ENCODE results near the gene ZNF423.

Gene ZNF423

DNA sequence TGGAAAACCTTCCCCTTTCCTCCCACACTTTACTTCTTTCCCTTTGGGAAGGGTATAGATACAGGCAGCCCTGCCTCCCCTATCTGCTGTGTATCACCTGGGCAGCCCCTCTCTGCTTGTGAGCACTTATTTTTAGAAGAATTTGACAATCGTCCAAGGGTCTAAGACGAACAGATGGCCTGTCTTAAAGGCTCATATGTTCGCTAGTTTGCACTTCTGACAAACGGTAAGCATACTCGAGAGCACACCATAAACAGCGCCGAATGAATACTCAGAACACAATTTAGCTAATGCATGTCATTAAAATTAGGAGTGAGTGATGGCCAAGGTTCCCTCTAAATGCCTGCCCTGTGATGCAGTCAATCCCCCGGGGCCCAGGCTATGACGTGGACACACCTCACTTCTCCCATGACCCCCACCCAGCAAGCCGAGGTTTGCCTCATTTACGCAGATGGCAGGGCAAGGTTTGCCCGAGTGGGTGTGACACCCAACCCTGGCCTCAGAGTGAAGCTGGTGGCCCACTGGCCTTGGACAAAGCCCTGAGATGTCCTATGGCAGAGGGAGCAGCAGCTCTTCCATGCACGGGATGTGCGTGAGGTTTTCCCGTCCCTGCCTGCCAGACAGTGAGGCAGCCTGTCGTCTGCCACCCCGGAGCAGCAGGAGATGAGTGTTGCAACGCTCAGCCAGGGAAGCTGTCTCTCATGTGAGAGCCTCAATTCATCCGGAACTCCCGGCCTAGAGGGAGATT is 357.1 kb downstream of the ZNF423 start:
- no peak for DNase-seq

- DNase-seq, result no peak
These were observed 357.6 kb downstream of the ZNF423 start for GRCh38 chr16:49498264-49498663.

DNA sequence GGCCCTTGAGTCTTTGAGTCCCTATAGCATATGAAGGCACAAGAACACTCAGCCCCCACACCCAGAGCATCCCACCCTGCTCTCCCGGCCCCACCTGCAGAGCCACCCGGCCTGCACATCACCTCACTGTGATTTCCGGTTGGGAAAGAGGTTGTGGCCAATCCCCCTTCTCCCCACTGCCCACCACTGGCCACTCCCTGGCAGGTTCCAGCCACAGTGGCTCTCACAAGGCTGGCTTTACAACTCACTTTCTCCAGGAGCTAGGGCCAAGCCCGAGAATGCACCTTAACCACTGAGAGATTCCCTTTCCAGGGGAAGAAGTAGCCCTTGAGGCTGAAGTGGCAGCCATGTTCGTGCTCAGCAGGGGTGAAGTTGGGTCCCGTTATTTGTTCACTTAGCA is 358.4 kb downstream of the ZNF423 start:
- no peak for DNase-seq

DNA sequence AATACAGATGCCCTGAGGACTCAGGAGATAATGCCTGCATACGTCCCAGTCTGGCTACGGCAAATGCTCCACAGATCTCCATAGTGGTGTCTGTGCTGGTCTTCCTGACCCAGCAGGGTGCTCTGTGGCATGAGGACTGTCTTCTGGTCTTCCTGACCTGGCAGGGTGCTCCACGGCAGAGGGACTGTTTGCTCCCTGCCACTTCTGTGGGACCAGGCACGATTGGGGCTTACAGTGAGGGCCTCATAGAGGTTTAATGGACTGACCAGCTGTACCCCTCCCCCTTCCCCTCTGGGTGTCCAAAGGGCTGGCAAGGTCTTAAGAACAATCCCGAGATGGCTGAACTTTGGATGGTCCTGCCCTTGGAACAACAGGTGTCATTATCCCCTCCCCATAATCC is 359.3 kb downstream of the ZNF423 start:
- no peak for DNase-seq

GRCh38 chr16:49495596-49496355 is 360.1 kb downstream of the ZNF423 start:
- DNase-seq, result no peak

GRCh38 chr16:49494891-49495566 is 360.9 kb downstream of the ZNF423 start:
- DNase-seq, result no peak

- DNase-seq, result no peak
These were observed 361.4 kb downstream of the ZNF423 start for GRCh38 chr16:49494474-49494873.

DNA sequence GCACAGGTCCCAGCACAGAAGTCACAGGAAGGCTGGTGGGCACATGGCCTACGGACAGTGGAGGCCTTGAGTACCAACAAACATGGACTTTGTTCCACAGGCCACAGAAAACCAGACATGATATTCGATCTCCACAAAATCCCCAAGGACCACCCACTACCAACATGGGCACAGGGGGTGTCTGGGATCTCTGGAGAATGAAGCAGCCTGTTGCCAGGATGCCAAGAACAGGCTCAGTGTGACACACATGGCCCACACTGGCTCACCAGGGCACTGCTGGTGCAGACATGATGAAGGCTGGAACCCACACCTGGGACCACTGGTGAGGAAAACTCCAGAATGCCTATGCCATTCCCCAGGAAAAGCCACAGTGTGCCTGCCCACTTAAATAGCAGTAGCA is 362.1 kb downstream of the ZNF423 start:
- DNase-seq, result no peak

GRCh38 chr16:49492896-49493626 is 362.9 kb downstream of the ZNF423 start:
- DNase-seq, result no peak

DNA sequence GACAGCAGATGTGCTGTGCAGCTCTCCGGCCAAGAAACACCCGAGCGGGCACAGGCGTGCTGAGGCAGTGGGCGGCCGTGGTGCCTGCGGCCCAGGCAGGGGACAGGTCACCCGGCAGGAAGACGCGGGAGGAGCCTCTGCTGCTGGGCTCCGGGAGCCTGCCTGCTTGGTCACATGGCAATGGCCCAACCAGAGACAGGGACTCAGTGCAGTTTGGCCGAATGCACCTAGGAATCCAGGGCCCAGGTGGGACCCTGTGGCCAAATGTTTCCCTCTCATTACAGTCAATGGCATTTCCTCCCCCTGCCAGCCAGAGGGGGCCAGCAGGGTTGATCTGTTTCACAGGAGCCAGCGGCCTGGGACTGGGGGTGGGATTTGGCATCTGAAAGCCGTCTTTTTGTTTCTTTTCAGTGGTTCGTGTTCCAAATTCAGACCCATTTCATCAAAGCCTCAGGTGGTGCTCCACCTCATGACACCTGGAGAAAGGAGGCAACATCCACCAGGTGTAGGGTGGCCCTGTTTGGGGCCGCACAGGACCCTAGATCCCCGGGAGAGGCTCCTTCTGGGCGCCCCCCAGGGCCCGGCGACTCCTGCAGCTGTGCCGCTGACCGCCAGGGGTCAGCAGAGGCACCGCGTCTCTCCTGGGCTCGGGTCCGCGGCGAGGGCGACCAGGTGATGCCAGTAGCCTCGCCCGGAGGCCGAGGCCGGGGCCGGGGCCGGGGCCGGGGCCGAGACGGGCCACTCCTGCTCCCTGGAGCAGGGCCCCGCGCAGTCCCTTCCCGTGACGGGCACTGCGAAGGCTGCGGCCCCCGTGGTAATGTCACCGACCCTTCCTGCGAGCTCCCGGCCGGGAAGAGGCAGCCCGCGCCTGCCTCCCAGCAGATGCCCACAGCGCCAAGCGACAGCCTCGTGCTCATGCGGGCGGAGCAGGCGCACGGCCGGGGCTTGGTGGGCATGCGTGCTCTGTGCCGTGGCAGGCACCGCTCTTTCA is 363.8 kb downstream of the ZNF423 start:
- no peak for DNase-seq

DNA sequence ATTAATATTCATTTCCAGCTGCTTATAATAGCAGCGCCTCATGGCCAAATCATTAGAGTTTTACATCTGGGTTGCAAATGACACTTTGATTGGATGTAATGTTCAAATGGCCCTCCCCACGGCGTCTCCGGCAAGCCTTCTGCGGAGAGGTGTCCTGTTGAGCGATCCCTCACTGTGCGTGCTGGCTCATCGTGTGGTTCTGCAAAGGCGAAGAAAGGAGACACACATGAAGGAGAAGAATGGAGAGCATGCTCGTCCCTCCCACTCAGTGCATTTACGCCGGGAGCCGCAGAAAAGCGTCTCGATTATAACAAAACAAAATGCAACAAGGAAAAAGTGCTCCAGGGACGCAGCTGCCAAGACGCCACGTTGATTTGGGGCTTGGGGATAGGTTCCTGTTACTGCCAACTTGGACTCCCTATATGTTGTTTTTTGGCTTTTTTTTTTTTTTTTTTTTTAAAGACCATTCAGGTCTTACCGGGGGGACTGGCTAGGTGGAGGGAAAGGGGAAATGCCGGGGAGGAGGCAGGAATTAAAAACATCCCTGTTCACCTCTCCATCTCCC is 364.7 kb downstream of the ZNF423 start:
- DNase-seq, result no peak

DNA sequence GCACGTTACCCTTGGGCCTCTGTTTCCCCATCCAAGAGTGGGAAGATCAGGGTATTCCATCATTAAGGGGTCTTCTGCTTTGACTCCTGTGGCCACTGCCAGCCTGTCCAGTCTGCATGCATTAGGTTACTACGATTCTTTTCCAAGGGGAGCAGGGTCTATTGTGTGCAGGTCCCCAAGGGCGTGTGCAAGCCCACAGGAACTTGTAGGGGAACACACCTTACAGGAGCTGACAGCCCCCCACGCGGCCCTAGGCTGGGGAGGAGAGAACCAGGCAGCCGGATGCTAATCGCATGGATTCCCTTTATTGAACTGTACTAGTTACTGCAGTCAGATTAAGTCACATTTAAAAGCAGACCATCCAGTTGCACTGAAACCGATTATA is 365.6 kb downstream of the ZNF423 start:
- no peak for DNase-seq

DNA sequence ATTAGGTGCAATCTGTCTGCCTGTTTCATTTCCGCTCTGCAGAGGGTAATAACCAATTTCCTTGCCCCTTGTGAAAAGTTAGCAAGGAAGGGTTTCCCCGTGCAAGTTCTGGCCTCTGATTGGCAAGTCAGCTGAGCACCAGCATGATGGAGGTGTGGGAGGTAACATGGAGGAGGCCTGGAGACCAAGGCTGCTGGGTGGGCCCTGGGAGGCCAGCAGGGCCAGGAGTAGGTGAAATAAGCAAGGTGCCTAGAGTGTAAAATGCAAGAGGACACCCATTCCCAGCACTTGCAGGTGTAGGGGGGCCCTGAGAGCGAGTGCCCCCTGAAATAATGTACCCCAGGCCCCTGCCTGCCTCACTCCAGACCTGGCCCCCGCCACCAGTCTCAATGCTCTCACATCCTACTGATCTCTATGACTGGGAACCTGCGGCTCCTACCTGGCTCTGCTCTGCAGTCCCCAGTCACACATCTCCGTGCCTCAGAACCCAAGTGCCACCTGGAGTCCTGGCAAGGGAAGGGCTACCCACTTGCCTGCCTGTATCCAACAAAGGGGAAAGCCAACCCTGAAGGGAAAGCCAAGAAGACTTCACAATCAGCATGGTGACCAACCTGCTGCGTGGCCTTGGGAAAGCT is 366.1 kb downstream of the ZNF423 start:
- peak; percentile 21 for DNase-seq

- no peak for DNase-seq
These were observed 367.0 kb downstream of the ZNF423 start for GRCh38 chr16:49488740-49489525.

GRCh38 chr16:49488336-49488735 is 367.6 kb downstream of the ZNF423 start:
- no peak for DNase-seq

GRCh38 chr16:49487746-49488145 is 368.2 kb downstream of the ZNF423 start:
- DNase-seq, result no peak

GRCh38 chr16:49486400-49486799 is 369.5 kb downstream of the ZNF423 start:
- no peak for DNase-seq

GRCh38 chr16:49485663-49486062 is 370.2 kb downstream of the ZNF423 start:
- no peak for DNase-seq

- DNase-seq, result no peak
These were observed 371.0 kb downstream of the ZNF423 start for GRCh38 chr16:49484936-49485335.

DNA sequence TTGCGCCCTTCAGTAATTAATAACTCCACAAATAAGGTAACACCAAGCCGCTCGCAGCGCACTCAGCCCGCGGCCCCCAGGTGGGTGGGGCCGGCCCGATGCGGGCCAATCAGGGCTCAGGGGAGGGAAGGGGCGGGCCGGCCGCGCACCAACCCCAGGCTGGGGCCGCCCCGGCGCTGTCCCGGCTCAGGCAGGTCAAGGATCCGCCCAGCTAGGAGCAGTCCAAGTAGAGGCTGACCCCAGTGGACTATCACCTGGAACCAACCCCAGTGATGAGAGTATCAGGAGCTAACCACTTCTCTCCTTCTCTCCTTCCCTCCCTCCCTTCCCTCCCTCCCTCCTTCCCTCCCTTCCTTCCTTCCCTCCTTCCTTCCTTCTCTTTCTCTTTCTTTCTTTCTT is 371.5 kb downstream of the ZNF423 start:
- DNase-seq, result no peak
